NCI-H2081 (cell line): ENCODE data around the gene ABHD12.

ENCODE experiments used
- DNase-seq, 2 experiments: peaks; one replicate each; lab custom pipeline; 2025; lab: John Stamatoyannopoulos, UW

The ABHD12 gene

GRCh38 chr20:25306991-25307903 is 83.4 kb downstream of the ABHD12 start:
- no peak for DNase-seq

- no peak for DNase-seq
Measured at GRCh38 chr20:25304025-25304549, 86.5 kb downstream of the ABHD12 start.

GRCh38 chr20:25303292-25304024 is 87.2 kb downstream of the ABHD12 start:
- no peak for DNase-seq

- no peak for DNase-seq
Measured at GRCh38 chr20:25302596-25302995, 88.0 kb downstream of the ABHD12 start.

- no peak for DNase-seq
Measured at GRCh38 chr20:25301357-25301920, 89.2 kb downstream of the ABHD12 start.

- no peak for DNase-seq
Measured at GRCh38 chr20:25300496-25301170, 90.0 kb downstream of the ABHD12 start.

- DNase-seq: no peak
Measured at GRCh38 chr20:25299806-25300205, 90.8 kb downstream of the ABHD12 start.

- peak; percentile 23 to 28 for DNase-seq
Measured at GRCh38 chr20:25297141-25297905, 93.3 kb downstream of the ABHD12 start.

- DNase-seq: no peak
Measured at GRCh38 chr20:25296094-25297093, 94.2 kb downstream of the ABHD12 start.

- no peak for DNase-seq
Measured at GRCh38 chr20:25295386-25296093, 95.1 kb downstream of the ABHD12 start.

GRCh38 chr20:25294459-25295385 is 95.9 kb downstream of the ABHD12 start:
- peak in 1 of 2 experiments; percentile 8 for DNase-seq

- DNase-seq: no peak
Measured at GRCh38 chr20:25293910-25294458, 96.7 kb downstream of the ABHD12 start.

- no peak for DNase-seq
Measured at GRCh38 chr20:25293507-25293906, 97.1 kb downstream of the ABHD12 start.

GRCh38 chr20:25292176-25292891 is 98.3 kb downstream of the ABHD12 start:
- no peak for DNase-seq

GRCh38 chr20:25291432-25292133 is 99.1 kb downstream of the ABHD12 start:
- DNase-seq: no peak

- no peak for DNase-seq
Measured at GRCh38 chr20:25290646-25291431, 99.8 kb downstream of the ABHD12 start.
